Measurements from ENCODE around the gene INPP5K. TPM values are rescaled to one million over a fixed set of nuclear protein-coding genes. Genes with fewer than 3 reads are reported as not detected.
"Not testable (repeated sequence)": the region's sequence is repeated elsewhere in the genome, so short reads cannot be mapped to it uniquely, and the experiment has no call there.

Gene INPP5K
- total RNA-seq, 1 experiment from 2014 or later: 20.9 TPM

DNA sequence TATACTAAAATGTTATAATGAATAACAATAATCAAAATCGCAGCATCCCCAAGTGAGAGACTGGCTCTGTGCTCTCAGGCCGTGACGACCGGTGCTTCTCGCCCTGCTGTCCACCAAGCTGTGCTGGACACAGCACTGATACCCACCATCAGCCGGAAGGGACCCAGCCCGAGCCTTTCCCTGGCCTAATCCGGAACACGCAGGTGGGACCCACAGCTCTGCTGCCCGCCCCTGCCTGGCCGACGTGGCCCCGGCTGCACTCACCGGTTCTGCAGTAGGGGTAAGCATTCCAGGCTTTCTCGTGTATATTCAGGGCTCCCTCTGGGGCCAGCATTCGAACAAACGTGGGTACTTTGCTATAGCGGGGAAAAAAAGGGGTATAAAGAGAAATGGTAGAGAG lies 31.6 kb upstream of the INPP5K start:
- DNase-seq (ENCODE audit: low read depth): no peak

DNA sequence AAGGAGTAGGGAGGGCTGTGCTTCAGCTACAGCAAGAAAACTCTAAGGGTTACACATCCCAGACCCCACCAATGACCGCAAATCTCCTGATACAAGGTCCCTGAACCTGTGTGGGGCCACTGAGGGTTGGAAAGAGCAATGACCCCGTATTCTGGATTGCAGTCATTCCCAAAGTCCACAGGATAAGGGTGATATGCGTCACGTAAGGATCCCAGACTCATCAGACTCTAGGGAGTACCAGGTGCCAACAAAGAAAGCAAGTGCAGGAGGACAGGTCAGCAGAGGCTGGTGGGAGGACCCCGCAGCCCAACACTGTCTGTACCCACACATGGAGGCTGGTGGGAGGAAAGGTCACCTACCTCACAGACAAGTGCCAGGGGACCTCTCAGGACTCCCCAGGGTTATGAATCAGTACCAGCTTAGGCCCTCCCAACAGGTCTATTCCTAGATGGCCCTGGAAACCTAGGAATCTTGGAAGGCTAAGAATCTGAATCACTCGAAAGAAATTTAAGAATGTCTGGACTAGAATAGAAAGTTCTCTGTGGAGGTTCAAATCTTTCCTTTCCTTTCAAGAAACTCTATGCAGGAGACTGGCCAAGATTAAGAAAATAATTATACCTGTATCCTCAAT lies 30.0 kb upstream of the INPP5K start:
- no peak for DNase-seq (ENCODE audit: low read depth)

GRCh38 chr17:1545618-1546017 lies 29.2 kb upstream of the INPP5K start:
- no peak for DNase-seq (ENCODE audit: low read depth)

DNA sequence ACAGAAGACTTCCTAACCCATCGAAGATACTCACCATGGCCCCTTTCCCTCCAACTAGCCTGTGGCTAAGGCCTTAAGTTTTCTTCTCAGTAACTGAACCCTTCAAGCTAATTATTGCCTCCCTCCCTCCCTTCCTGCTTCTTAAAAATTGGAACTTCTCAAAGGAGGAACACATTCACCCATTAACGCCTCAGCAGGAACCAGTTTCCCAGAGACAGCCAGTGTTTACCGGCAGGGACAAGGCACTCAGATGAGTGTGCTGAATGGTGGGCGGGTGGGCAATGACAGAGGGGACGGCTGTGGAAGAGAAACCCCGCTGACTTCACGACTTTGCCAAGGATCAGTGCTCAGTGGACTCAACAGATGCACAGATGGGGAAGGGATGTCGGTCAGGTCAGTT lies 25.9 kb upstream of the INPP5K start:
- DNase-seq (ENCODE audit: low read depth): no peak

DNA sequence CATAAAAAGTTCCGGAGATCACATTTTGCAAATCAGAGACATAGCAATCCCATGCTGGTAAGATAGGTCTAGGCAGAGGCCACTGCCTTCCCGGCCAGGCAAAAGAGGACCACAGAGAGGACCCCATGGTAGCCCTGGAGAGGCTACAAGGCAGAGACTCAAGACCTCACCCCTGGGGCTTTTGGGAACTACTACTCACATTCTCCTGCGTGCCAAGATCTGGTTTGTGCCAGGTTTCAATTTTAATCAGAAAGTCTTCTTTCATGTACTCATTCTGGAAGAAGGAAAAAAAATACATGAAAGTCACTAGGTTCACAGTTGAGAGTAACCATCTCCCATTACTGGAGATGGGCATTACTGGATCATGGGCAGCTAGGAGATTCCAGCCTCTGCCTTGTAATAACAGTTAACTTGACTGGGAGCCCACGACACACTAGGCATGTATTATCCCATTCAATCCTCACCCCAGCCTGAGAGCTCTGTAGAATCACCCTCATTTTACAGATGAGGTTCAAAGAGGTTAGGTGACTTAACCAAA lies 25.0 kb upstream of the INPP5K start:
- no peak for DNase-seq (ENCODE audit: low read depth)

GRCh38 chr17:1539811-1540210 lies 23.4 kb upstream of the INPP5K start:
- DNase-seq (ENCODE audit: low read depth): no peak

DNA sequence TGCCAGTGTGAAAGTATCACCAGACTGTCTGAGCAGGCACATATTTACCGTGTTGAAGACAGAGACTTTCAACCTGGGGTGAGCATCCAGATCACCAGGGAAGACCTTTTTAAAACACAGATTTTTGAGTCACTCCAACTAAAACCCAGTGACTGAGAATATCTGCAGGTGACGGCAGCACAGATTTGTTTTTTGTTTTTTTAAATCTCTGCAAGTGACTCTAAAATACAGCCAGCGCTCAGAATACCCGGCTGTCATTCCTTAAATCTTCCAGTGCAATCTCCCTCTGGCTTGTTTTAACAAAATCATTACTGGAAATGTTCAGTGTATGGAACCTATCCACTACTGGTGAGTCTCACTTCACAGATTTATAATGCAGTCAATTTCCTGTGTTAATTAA lies 19.3 kb upstream of the INPP5K start:
- no peak for DNase-seq (ENCODE audit: low read depth)

DNA sequence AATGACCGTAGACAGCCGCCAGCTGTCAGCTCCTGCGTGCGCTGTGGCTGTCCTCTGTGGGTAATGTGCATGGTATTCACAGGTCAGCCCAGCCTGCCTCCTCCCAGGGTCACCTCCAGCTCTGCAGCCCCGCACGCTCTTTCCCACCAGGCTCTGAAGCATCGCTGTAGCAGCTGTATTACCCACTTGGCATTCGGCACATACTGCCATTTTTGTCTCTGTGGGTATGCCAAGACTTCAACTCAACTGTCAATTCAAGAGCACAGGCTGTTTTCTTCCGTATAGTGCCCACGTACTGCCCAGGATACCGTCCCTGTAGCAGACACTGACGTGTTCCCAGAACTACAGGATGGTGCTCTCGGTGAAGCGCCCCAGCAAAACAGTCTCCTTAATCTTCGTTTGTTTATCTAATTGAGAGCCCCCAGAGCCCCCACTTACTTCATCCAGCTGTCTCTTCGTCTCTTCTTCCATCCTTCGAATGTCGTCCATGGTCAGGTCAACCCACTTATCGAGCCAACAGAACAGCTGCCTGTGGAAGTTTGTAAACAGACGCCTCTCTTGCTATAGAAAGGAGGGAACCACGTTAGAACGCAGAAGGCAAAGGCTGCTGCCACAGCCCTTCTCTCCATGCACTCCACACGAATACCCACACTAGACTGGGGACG lies 17.4 kb upstream of the INPP5K start:
- no peak for DNase-seq (ENCODE audit: low read depth)

GRCh38 chr17:1532836-1533602 lies 16.6 kb upstream of the INPP5K start:
- no peak for DNase-seq (ENCODE audit: low read depth)

GRCh38 chr17:1529863-1530262 lies 13.5 kb upstream of the INPP5K start:
- DNase-seq (ENCODE audit: low read depth): no peak

DNA sequence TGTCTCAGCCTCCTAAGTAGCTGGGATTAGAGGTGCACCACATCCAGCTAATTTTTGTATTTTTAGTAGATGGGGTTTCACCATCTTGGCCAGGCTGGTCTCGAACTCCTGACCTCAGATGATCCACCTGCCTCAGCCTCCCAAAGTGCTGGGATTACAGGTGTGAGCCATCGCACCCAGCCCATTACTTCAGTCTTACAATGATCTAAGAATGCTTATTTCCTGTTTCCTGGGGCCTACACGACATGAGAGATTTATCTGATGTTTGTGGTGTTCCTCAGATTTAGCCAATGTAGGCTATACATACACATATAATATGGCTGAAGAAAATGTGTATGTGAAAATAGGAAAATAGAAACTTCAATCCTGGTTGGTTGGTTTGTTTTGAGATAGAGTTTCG lies 10.5 kb upstream of the INPP5K start:
- not testable (repeated sequence) for DNase-seq (ENCODE audit: low read depth)

GRCh38 chr17:1522626-1523025 lies 6.2 kb upstream of the INPP5K start:
- no peak for DNase-seq (ENCODE audit: low read depth)

DNA sequence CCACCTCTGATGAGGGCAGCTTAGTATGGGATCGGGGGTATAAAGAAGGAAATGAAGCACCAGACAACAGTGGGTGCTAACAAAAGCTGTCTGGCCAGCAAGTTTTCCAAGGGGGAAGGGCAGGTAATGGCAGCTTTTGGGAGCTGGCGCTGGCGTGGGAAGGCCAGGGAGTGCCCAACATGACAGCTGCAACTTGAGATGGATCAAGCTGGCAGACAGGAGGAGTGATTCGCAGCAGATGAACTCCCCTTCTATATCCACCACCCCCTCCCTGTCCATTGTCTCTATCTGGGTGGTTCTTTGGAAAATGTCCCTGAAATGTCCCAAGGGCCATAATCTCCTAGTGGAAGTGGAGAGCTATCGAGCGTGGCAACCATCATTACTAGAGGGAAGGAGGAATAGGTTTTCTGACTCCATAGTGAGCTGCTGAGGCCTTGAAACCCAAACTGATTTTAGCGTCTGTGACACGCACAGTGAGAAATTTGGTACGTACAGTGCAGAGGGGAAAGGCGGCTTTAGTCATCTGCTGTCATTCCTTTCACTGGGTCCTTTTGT lies 4.8 kb upstream of the INPP5K start:
- no peak for DNase-seq (ENCODE audit: low read depth)

DNA sequence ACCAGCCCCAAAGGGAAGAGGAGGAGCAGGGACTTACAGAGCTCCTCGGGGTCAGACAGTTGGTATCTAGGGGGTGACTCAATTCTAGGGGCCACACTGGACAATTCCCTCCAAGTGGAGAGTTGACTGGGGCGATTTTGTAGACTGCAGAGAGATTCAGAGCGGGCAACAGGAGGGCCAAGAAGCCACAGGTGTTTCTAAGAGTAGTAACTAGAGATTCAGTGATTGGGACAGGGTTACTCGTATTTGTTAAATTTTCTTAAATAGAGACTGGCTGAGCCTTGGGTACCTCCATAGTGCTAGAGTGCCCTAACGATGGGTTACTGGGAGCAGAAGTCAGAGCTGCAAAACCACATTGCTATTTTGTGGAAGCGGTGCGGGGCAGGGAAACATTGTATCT lies 3.3 kb upstream of the INPP5K start:
- DNase-seq (ENCODE audit: low read depth): no peak

DNA sequence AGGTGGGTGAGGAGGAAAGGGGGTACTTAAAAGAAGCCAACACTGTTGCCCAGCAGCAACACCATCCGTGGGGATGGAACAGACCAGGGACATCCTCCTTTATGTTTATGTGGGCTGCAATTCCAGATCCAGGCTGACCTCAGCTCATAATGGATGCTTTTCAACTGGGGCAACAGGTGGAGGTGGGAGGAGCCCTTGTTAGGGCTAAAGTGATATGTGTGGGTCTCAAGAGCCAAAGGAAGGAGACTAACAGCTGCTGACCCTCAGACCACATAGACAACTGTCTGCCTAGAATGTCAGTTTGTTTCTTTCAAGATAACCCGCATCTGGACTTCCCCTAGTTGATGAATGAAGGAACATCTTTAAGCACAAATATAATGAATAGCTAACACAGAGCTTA lies 2.0 kb upstream of the INPP5K start:
- DNase-seq (ENCODE audit: low read depth): no peak

DNA sequence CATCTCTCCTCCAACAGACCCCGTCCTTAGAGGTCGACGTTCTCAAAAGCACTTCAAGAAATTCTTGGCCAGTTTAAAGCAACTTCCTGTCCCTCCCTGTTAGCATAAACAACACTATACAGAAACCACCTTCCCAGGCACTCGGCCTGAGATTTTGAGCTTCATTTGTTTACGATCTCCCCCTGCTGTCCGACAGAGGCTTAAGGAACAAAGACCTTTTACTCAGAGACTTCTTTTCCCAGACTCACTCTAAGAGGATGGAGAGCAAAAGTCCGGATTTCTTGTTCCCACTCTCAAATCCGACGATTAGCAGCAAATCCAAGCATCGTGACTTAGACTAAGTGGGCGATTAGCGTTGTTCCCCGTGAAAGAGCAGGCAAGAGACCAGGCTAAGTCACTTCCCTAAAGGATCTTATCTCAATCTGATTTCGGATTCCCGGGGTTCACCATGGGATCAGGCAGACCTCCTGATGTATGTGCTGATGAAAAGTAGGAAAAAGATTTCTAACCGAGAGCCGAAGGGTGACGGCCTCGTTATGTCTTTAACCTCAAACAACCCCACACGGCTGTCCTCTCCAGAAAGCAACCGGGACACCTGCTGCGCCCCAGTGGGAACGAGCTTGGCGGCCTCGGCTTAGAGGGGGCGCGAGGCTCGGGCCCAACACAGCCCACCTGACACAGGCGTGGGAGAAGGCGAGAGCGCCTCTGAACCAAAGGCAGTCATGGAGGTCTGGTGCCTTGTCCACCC lies 598 bp downstream of the INPP5K start:
- peak; percentile 81 for DNase-seq (ENCODE audit: low read depth)

GRCh38 chr17:1512351-1512750 lies 4.1 kb downstream of the INPP5K start:
- DNase-seq (ENCODE audit: low read depth): no peak

DNA sequence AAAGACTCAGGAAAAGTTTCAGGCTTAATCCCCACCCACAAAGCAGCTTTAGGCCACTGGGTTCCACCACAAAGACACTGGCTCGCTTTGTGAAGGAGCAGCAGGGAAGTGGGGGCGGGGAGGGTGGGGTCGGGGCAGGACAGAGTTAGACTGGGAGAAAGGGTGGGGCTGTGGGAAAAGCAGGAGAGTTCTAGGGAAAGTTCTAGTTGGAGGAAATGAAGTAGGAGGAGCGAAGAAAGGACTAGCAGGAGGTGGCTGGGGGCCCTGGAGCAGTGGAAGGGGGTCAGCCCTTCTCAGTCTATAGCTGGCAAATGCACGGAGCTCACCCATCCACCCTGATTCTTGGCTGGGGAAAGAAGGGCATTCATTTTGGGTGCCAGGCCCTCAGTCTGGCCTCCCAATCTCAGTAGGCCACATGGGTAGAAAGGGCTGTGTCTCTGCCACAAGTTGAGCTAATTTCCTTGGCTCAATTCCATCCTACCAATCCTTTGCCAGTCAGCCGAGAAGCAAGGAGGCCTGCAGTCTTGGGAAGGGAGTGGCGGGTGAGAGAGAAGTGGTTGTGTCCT lies 4.6 kb downstream of the INPP5K start:
- peak; percentile 49 for DNase-seq (ENCODE audit: low read depth)

DNA sequence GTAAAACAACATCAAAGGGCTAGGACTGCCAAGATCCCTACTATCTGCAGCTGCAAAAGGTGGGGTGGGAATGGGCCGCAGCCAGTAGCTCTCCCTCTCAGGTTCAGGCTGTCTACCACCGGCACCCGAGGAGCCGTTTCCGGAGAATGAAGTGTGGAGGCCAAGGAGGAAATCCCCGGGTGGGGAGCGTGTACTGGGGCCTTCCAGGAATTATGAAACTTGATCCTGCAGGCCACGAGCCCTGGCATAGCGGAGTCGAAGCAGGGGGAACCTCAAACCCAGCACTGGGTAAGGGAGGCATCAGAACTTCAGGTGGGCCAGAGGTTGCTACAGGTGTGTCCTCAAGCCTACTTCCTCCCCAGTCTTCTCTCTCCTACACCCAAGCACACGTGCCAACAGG lies 5.1 kb downstream of the INPP5K start:
- DNase-seq (ENCODE audit: low read depth): no peak

DNA sequence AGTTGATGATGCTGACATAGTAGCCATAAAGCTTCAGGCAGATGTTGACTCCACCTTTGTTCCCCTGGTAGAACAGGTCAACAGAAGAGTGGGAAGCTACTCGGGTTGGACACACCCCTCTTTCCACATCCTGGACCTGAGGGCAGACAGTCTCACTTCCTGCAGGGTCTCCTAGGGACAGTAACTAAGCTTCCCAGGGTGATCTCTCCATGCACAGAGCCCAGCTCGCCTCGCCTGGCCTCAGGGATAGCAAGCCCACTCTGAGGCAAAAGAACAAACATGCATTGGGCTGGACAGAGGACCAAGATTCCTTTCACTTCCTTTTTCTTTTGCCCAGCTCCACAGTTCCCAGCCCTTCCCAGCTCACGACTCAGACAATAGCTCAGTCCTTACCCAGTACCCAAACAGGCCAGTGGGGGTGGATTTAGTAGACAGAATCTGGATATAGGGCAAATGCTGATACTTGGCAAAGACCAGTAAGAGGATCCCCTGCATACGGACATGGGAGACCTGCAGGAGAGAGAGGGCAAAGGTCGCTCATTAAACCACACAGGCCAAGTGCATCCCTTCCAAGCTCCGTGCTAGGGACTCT lies 7.0 kb downstream of the INPP5K start:
- DNase-seq (ENCODE audit: low read depth): no peak

DNA sequence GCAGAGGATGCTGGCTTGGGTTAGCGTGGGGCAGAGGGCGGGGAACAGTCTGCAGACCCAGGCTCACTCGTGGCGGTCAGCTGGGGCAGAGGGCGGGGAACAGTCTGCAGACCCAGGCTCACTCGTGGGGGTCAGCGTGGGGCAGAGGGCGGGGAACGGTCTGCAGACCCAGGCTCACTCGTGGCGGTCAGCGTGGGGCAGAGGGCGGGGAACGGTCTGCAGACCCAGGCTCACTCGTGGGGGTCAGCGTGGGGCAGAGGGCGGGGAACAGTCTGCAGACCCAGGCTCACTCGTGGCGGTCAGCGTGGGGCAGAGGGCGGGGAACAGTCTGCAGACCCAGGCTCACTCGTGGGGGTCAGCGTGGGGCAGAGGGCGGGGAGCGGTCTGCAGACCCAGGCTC lies 7.7 kb downstream of the INPP5K start:
- DNase-seq (ENCODE audit: low read depth): not testable (repeated sequence)
